ENCODE measurements around the gene KRT80. TPM values are rescaled to one million over a fixed set of nuclear protein-coding genes. Genes with fewer than 3 reads are reported as not detected.

The KRT80 gene
- total RNA-seq, 1 donor from 2014 or later = not detected

GRCh38 chr12:52172956-52173355 lies 18.9 kb downstream of the KRT80 start:
- H3K4me3 Mint-ChIP-seq = no peak overlapping the region
- H3K36me3 Mint-ChIP-seq (ENCODE audit: low read depth) = no peaks in the 10 kb centered on the region
- intact Hi-C loops (cut with micrococcal nuclease) = no loop called here
- H3K9me3 Mint-ChIP-seq = no peaks in the 10 kb centered on the region
- DNase-seq (ENCODE audit: low spot score) = no peak
- peaks cover 6% of the 10 kb centered on the region for H3K27me3 Mint-ChIP-seq (ENCODE audit: insufficient read depth)
- no peak overlapping the region for H3K27ac Mint-ChIP-seq
- no peaks in the 10 kb centered on the region for H3K4me1 Mint-ChIP-seq (ENCODE audit: low read depth)

GRCh38 chr12:52171950-52172512 lies 19.8 kb downstream of the KRT80 start:
- no peaks in the 10 kb centered on the region for H3K9me3 Mint-ChIP-seq
- intact Hi-C loops (cut with micrococcal nuclease) = no loop called here
- H3K27me3 Mint-ChIP-seq (ENCODE audit: insufficient read depth) = peaks cover 7% of the 10 kb centered on the region
- no peak overlapping the region for H3K4me3 Mint-ChIP-seq
- no peak for DNase-seq (ENCODE audit: low spot score)
- no peak overlapping the region for H3K27ac Mint-ChIP-seq
- no peaks in the 10 kb centered on the region for H3K4me1 Mint-ChIP-seq (ENCODE audit: low read depth)
- H3K36me3 Mint-ChIP-seq (ENCODE audit: low read depth) = no peaks in the 10 kb centered on the region

GRCh38 chr12:52170827-52171226 lies 21.0 kb downstream of the KRT80 start:
- Mint-ChIP-seq H3K27me3 (ENCODE audit: insufficient read depth) (peaks cover 8% of the 10 kb centered on the region), H3K4me3 (no peak overlapping the region), H3K9me3 (no peaks in the 10 kb centered on the region), H3K36me3 (ENCODE audit: low read depth) (no peaks in the 10 kb centered on the region), H3K4me1 (ENCODE audit: low read depth) (peaks cover 2% of the 10 kb centered on the region), H3K27ac (no peak overlapping the region)
- no peak for DNase-seq (ENCODE audit: low spot score)
- intact Hi-C loops (cut with micrococcal nuclease) = no loop called here

GRCh38 chr12:52169886-52170285 lies 21.9 kb downstream of the KRT80 start:
- H3K4me3 Mint-ChIP-seq = no peak overlapping the region
- intact Hi-C loops (cut with micrococcal nuclease) = no loop called here
- H3K36me3 Mint-ChIP-seq (ENCODE audit: low read depth) = no peaks in the 10 kb centered on the region
- H3K27me3 Mint-ChIP-seq (ENCODE audit: insufficient read depth) = peaks cover 10% of the 10 kb centered on the region
- no peak overlapping the region for H3K27ac Mint-ChIP-seq
- H3K9me3 Mint-ChIP-seq = no peaks in the 10 kb centered on the region
- DNase-seq (ENCODE audit: low spot score) = no peak
- peaks cover 9% of the 10 kb centered on the region for H3K4me1 Mint-ChIP-seq (ENCODE audit: low read depth)

GRCh38 chr12:52168019-52168717 lies 23.6 kb downstream of the KRT80 start:
- H3K27ac Mint-ChIP-seq = no peak overlapping the region
- no peaks in the 10 kb centered on the region for H3K36me3 Mint-ChIP-seq (ENCODE audit: low read depth)
- H3K27me3 Mint-ChIP-seq (ENCODE audit: insufficient read depth) = peaks cover 10% of the 10 kb centered on the region
- H3K4me1 Mint-ChIP-seq (ENCODE audit: low read depth) = peaks cover 14% of the 10 kb centered on the region
- H3K9me3 Mint-ChIP-seq = no peaks in the 10 kb centered on the region
- intact Hi-C loops (cut with micrococcal nuclease) = no loop called here
- no peak for DNase-seq (ENCODE audit: low spot score)
- no peak overlapping the region for H3K4me3 Mint-ChIP-seq

- no peaks in the 10 kb centered on the region for H3K36me3 Mint-ChIP-seq (ENCODE audit: low read depth)
- peaks cover 10% of the 10 kb centered on the region for H3K27me3 Mint-ChIP-seq (ENCODE audit: insufficient read depth)
- H3K9me3 Mint-ChIP-seq = no peaks in the 10 kb centered on the region
- peaks cover 15% of the 10 kb centered on the region for H3K4me1 Mint-ChIP-seq (ENCODE audit: low read depth)
- H3K4me3 Mint-ChIP-seq = no peak overlapping the region
- intact Hi-C loops (cut with micrococcal nuclease) = no loop called here
- H3K27ac Mint-ChIP-seq = no peak overlapping the region
- DNase-seq (ENCODE audit: low spot score) = no peak
Observed at GRCh38 chr12:52167526-52167925, 24.3 kb downstream of the KRT80 start.

GRCh38 chr12:52166672-52167071 lies 25.1 kb downstream of the KRT80 start:
- peaks cover 10% of the 10 kb centered on the region for H3K27me3 Mint-ChIP-seq (ENCODE audit: insufficient read depth)
- intact Hi-C loops (cut with micrococcal nuclease) = no loop called here
- no peak overlapping the region for H3K27ac Mint-ChIP-seq
- no peaks in the 10 kb centered on the region for H3K9me3 Mint-ChIP-seq
- H3K36me3 Mint-ChIP-seq (ENCODE audit: low read depth) = no peaks in the 10 kb centered on the region
- peaks cover 24% of the 10 kb centered on the region for H3K4me1 Mint-ChIP-seq (ENCODE audit: low read depth)
- H3K4me3 Mint-ChIP-seq = no peak overlapping the region
- DNase-seq (ENCODE audit: low spot score) = no peak

- intact Hi-C loops (cut with micrococcal nuclease) = no loop called here
Observed at GRCh38 chr12:52165096-52165855, 26.5 kb downstream of the KRT80 start.

GRCh38 chr12:52164624-52165023 lies 27.2 kb downstream of the KRT80 start:
- no peak overlapping the region for H3K4me3 Mint-ChIP-seq
- no peak for DNase-seq (ENCODE audit: low spot score)
- H3K36me3 Mint-ChIP-seq (ENCODE audit: low read depth) = no peaks in the 10 kb centered on the region
- no peak overlapping the region for H3K27ac Mint-ChIP-seq
- no peaks in the 10 kb centered on the region for H3K9me3 Mint-ChIP-seq
- peaks cover 31% of the 10 kb centered on the region for H3K4me1 Mint-ChIP-seq (ENCODE audit: low read depth)
- H3K27me3 Mint-ChIP-seq (ENCODE audit: insufficient read depth) = peaks cover 10% of the 10 kb centered on the region
- intact Hi-C loops (cut with micrococcal nuclease) = no loop called here

More at GRCh38 chr12:52165096-52165855, 26.5 kb downstream of the KRT80 start:
- DNase-seq (ENCODE audit: low spot score) = no peak
- no peaks in the 10 kb centered on the region for H3K9me3 Mint-ChIP-seq
- peaks cover 31% of the 10 kb centered on the region for H3K4me1 Mint-ChIP-seq (ENCODE audit: low read depth)
- peaks cover 10% of the 10 kb centered on the region for H3K27me3 Mint-ChIP-seq (ENCODE audit: insufficient read depth)
- H3K36me3 Mint-ChIP-seq (ENCODE audit: low read depth) = no peaks in the 10 kb centered on the region
- no peak overlapping the region for H3K27ac Mint-ChIP-seq
- H3K4me3 Mint-ChIP-seq = no peak overlapping the region

- Mint-ChIP-seq H3K4me1 (ENCODE audit: low read depth) (peaks cover 31% of the 10 kb centered on the region), H3K4me3 (no peak overlapping the region), H3K27me3 (ENCODE audit: insufficient read depth) (peaks cover 7% of the 10 kb centered on the region), H3K9me3 (no peaks in the 10 kb centered on the region), H3K36me3 (ENCODE audit: low read depth) (no peaks in the 10 kb centered on the region), H3K27ac (no peak overlapping the region)
- intact Hi-C loops (cut with micrococcal nuclease) = no loop called here
- no peak for DNase-seq (ENCODE audit: low spot score)
Observed at GRCh38 chr12:52162981-52163380, 28.8 kb downstream of the KRT80 start.

- H3K9me3 Mint-ChIP-seq = no peaks in the 10 kb centered on the region
- H3K27ac Mint-ChIP-seq = no peak overlapping the region
- intact Hi-C loops (cut with micrococcal nuclease) = no loop called here
- no peaks in the 10 kb centered on the region for H3K27me3 Mint-ChIP-seq (ENCODE audit: insufficient read depth)
- DNase-seq (ENCODE audit: low spot score) = no peak
- H3K4me3 Mint-ChIP-seq = no peak overlapping the region
- H3K4me1 Mint-ChIP-seq (ENCODE audit: low read depth) = peaks cover 31% of the 10 kb centered on the region
- H3K36me3 Mint-ChIP-seq (ENCODE audit: low read depth) = no peaks in the 10 kb centered on the region
Observed at GRCh38 chr12:52160200-52160599, 31.6 kb downstream of the KRT80 start.

GRCh38 chr12:52157566-52158150 lies 34.2 kb downstream of the KRT80 start:
- intact Hi-C loops (cut with micrococcal nuclease) = loop anchor here (5.0 kb wide), 2 partner anchors 215 to 825 kb away; no protein-coding TSS in a partner anchor
- Mint-ChIP-seq H3K4me1 (ENCODE audit: low read depth) (peaks cover 28% of the 10 kb centered on the region), H3K36me3 (ENCODE audit: low read depth) (no peaks in the 10 kb centered on the region), H3K27ac (no peak overlapping the region), H3K27me3 (ENCODE audit: insufficient read depth) (no peaks in the 10 kb centered on the region), H3K4me3 (no peak overlapping the region), H3K9me3 (no peaks in the 10 kb centered on the region)
- no peak for DNase-seq (ENCODE audit: low spot score)
